Measurements from ENCODE around the gene ZNF473. TPM values are rescaled to one million over a fixed set of nuclear protein-coding genes. Genes with fewer than 3 reads are reported as not detected.
"Not testable (repeated sequence)": the region's sequence is repeated elsewhere in the genome, so short reads cannot be mapped to it uniquely, and the experiment has no call there.

Gene ZNF473
- total RNA-seq, 8 experiments from 2014 or later = 7.5 to 12.7 (median 8.9) TPM

DNA sequence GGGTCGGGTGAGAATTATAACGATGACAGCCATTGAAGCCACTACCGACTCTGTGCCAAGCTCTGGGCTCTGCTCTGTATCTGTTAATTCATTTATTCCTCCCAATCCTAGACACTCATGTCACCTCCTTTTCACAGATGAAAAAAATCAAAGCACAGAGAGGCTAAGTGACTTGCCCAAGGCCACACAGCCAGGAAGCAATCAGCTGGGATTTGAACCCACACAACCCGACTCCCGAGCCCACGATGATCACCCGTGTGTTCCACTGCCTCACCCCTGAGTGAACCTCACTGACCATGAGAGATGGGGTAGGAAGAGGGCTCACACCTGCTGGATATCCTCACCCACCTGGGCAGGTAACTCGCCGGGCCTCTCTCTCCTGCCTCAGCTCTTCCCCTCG, 40.1 kb downstream of the ZNF473 start:
- Histone ChIP-seq H3K27ac (no peak overlapping the region), H3K4me1 (replicated peaks in 1 of 2) (no peaks in the 10 kb centered on the region), H3K4me3 (no peak overlapping the region)
- in situ Hi-C loops (cut with MboI; ENCODE audit: low pct_unique_long_range_greater_than_20kb in 2 of 9, low sequenced_read_pairs in 9 of 9, unreplicated experiment in 9 of 9) = no loop called here
- WGBS, 10 experiments = 73 to 80% methylated on average over 2 to 4 of the region's 10 CpGs; no CpG with 5 or more reads in 8 of the 10 experiments
- no peak for ATAC-seq (replicated peaks in 6 of 8)

DNA sequence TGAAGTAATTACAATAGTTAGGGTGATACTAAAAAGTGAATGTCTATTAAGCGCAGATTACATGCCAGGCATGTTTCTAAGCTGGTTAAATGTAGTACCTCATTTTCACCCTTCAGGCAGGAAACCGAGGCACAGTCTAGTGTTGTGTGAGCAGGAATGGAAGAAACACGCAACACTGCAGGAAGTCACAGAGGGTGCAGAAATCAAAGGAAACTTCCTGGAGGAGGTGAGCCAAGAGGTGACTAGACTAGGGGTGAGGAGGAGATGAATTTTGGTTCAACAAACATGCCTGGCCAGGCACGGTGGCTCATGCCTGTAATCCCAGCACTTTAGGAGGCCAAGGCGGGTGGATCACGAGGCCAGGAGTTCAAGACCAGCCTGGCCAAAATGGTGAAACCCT, 41.8 kb downstream of the ZNF473 start:
- 32 to 83% (median 65%) methylated on average over 1 to 6 of the region's 6 CpGs; no CpG with 5 or more reads in 2 of the 10 experiments for WGBS, 10 experiments
- ATAC-seq (replicated peaks in 6 of 8) = no peak
- in situ Hi-C loops (cut with MboI; ENCODE audit: low pct_unique_long_range_greater_than_20kb in 2 of 9, low sequenced_read_pairs in 9 of 9, unreplicated experiment in 9 of 9) = no loop called here
- H3K4me1 ChIP-seq (replicated peaks in 1 of 2) = no peaks in the 10 kb centered on the region
- no peak overlapping the region for H3K27ac ChIP-seq
- no peak overlapping the region for H3K4me3 ChIP-seq

DNA sequence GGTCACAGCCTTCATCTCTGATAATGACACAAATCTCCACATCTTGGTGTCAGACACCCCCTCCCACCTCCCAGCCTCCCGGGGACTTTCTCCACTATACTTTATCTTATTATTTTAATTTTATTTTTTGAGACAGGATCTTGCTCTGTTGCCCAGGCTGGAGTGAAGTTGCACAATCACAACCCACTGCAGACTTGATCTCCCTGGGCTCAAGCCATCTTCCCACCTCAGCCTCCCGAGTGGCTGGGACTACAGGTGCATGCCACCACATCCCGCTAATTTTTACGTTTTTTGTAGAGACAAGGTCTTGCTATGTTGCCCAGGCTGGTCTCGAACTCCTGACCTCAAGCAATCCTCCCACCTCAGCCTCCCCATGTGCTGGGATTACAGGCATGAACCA, 42.6 kb downstream of the ZNF473 start:
- in situ Hi-C loops (cut with MboI; ENCODE audit: low pct_unique_long_range_greater_than_20kb in 2 of 9, low sequenced_read_pairs in 9 of 9, unreplicated experiment in 9 of 9); ATAC-seq (replicated peaks in 6 of 8): not testable (repeated sequence)
- WGBS, 10 experiments = 21 to 60% (median 48%) methylated on average over 1 to 5 of the region's 5 CpGs; no CpG with 5 or more reads in 6 of the 10 experiments

DNA sequence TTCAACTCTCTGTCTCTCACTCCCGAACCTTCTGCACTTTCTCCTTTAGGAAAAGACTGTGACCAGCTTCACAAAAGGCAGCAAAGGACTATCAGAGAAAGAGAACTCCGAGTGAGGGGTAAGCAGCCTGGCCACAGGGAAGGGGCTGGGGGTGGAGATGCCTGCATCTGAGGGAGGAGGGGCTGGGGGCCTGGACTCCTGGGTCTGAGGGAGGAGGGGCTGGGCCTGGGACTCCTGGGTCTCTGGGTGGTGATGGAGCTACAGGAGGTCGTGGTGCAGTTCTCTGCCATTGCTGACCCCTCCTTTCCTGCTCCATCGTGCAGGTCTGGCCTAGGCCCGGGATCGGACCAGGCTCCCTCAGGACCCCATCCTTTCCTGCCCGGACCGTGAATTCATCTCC, 49.3 kb downstream of the ZNF473 start:
- no CpG with 5 or more reads among the region's 8 CpGs for WGBS, 10 experiments
- ATAC-seq (replicated peaks in 6 of 8); H3K27ac ChIP-seq; H3K4me3 ChIP-seq; H3K4me1 ChIP-seq (replicated peaks in 1 of 2); in situ Hi-C loops (cut with MboI; ENCODE audit: low pct_unique_long_range_greater_than_20kb in 2 of 9, low sequenced_read_pairs in 9 of 9, unreplicated experiment in 9 of 9): not testable (repeated sequence)

More for the DNA sequence above, 42.6 kb downstream of the ZNF473 start:
- H3K4me3 ChIP-seq; H3K27ac ChIP-seq; H3K4me1 ChIP-seq (replicated peaks in 1 of 2): not testable (repeated sequence)

DNA sequence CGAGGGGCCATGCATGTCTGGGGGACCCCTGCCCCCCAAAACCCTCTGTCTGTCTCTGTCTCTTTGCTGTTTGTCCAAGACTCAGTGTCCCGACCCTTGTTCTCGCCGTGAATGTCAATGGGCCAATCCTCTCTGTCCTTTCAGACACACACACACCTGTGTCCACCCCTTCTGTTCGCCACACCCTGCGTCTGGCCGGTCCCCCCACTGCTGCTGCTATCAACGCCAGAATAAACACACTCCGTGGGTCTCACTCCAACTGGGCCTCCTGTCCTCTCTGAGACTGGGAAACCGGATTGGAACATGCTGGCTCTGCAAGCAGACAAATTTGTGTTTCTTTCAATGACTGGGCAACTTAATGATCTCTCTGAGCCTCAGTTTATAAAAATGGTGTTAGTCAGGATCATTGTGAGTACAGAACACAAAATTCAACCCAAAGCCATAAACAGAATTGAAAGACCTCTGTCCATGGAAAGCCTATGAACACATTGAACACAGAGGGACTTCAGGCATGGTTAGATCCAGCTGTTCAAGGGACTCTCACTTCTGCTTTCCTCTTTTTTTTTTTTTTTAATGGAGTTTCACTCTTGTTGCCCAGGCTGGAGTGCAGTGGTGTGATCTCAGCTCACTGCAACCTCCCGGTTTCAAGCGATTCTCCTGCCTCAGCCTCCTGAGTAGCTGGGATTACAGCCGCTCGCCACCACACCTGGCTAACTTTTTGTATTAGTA, 50.0 kb downstream of the ZNF473 start:
- in situ Hi-C loops (cut with MboI; ENCODE audit: low pct_unique_long_range_greater_than_20kb in 2 of 9, low sequenced_read_pairs in 9 of 9, unreplicated experiment in 9 of 9); H3K4me3 ChIP-seq: not testable (repeated sequence)
- 80 to 92% (median 89%) methylated on average over 1 to 3 of the region's 14 CpGs; no CpG with 5 or more reads in 6 of the 10 experiments for WGBS, 10 experiments

DNA sequence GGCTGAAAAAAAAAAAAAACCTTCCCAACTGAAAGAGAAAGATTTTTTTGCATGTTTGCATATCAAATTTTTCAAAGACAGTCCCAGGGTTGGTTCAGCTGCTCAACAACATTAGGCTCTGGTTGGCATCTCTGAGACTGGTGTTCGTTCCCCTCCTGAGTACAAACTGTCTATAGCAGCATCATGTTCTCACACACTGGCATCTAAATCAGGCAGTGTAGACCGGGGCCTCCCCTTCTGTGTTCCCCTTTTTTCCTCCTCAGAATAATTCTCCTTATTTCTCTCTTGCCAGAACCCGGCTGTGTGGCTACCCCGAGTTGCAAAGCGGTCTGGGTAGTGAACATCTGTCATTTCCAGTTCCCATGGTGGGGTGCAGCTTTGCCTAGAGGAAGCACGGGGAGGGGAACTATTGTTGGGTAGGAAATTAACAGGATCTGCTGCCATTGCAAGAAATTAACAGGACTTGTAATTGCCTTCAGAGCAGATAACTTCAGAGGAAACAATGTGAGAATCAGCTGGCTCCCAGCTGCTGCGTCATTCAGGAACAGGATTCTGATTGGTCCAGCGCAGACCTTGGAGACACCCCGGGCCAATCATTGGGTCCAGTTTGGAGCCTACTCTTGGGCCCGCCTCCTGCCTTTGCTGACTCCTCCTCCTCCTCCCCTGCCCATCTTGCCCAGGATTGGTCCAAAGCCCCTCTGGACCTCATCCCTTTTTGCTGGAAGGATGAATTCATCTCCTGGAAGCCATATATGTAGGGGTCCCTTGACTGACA, 51.0 kb downstream of the ZNF473 start:
- H3K4me1 ChIP-seq (replicated peaks in 1 of 2); in situ Hi-C loops (cut with MboI; ENCODE audit: low pct_unique_long_range_greater_than_20kb in 2 of 9, low sequenced_read_pairs in 9 of 9, unreplicated experiment in 9 of 9); H3K27ac ChIP-seq; H3K4me3 ChIP-seq: not testable (repeated sequence)
- WGBS, 10 experiments = no CpG with 5 or more reads among the region's 10 CpGs
- ATAC-seq (replicated peaks in 6 of 8) = peak in 4 of 8 experiments; percentile 45 to 89 (median 81)

More for the DNA sequence above, 50.0 kb downstream of the ZNF473 start:
- not testable (repeated sequence) for H3K4me1 ChIP-seq (replicated peaks in 1 of 2); ATAC-seq (replicated peaks in 6 of 8); H3K27ac ChIP-seq

DNA sequence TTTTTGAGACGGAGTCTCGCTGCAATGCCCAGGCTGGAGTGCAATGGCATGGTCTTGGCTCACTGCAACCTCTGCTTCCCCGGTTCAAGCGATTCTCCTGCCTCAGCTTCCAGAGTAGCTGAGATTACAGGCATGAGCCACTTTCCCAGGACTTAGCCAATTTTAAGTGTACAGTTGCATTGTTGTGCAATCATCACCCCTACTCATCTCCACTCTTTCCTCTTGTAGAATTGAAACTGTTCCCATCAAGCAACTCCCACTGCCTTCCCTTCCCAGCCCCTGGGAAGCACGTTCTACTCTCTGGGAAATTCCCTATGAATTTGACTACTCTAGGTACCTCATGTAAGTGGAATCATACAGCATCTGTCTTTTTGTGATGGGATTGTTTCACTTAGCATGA, 53.2 kb downstream of the ZNF473 start:
- WGBS, 10 experiments = 10 to 100% methylated on average over 1 to 2 of the region's 5 CpGs; no CpG with 5 or more reads in 8 of the 10 experiments
- H3K27ac ChIP-seq; ATAC-seq (replicated peaks in 6 of 8); H3K4me3 ChIP-seq; in situ Hi-C loops (cut with MboI; ENCODE audit: low pct_unique_long_range_greater_than_20kb in 2 of 9, low sequenced_read_pairs in 9 of 9, unreplicated experiment in 9 of 9); H3K4me1 ChIP-seq (replicated peaks in 1 of 2): not testable (repeated sequence)

DNA sequence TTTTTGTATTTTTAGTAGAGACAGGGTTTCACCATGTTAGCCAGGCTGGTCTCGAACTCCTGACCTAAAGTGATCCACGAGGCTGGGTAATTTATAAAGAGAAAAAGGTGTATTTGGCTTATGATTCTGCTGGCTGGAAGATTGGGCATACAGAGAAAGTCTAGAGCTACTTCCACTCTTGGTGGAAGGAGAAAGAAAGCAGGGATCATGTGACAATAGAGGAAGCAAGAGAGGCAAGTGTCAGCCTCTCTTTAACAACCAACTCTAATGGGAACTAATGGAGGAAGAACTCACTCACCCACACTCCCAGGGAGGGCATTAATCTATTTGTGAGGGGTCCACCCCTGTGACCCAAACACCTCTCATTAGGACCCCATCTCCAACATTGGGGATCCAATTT, 58.6 kb downstream of the ZNF473 start:
- H3K4me1 ChIP-seq (replicated peaks in 1 of 2); H3K4me3 ChIP-seq; ATAC-seq (replicated peaks in 6 of 8); in situ Hi-C loops (cut with MboI; ENCODE audit: low pct_unique_long_range_greater_than_20kb in 2 of 9, low sequenced_read_pairs in 9 of 9, unreplicated experiment in 9 of 9); H3K27ac ChIP-seq: not testable (repeated sequence)
- WGBS, 10 experiments = 32 to 63% (median 40%) methylated on average over 1 to 2 of the region's 2 CpGs; no CpG with 5 or more reads in 5 of the 10 experiments

DNA sequence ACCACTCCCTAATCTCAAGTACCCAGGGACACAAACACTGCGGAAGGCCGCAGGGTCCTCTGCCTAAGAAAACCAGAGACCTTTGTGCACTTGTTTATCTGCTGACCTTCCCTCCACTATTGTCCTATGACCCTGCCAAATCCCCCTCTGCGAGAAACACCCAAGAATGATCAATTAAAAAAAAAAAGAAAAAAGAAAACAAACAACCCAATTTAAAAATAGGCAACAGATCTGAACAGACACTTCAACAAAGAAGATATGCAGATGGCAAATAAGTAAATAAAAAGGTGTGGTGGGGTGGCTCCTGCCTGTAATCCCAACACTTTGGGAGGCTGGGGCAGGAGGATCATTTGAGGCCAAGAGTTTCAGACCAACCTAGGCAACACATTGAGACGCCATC, 61.3 kb downstream of the ZNF473 start:
- H3K27ac ChIP-seq; ATAC-seq (replicated peaks in 6 of 8); H3K4me3 ChIP-seq; H3K4me1 ChIP-seq (replicated peaks in 1 of 2); in situ Hi-C loops (cut with MboI; ENCODE audit: low pct_unique_long_range_greater_than_20kb in 2 of 9, low sequenced_read_pairs in 9 of 9, unreplicated experiment in 9 of 9): not testable (repeated sequence)
- 23 to 86% (median 44%) methylated on average over 1 to 2 of the region's 4 CpGs; no CpG with 5 or more reads in 5 of the 10 experiments for WGBS, 10 experiments

DNA sequence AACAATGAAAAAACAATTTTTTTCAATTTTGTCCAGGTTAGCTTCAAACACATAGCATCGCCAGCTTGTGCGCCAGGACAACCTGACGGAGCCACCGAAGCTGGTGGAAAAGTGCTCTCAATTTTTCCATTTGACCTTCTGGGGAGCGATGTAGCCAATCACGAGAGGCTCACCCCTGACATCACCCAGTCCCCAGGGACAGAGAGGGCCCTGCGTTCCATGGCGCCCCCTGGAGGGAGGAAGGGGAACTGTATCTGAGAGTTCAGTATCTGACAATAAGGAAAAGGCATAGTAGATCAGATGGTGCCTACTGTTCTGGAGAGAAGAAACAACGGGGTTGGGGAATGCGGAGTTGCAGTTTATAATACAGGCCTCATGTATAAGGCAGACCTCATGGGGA, 64.9 kb downstream of the ZNF473 start:
- H3K4me3 ChIP-seq; H3K27ac ChIP-seq; H3K4me1 ChIP-seq (replicated peaks in 1 of 2); ATAC-seq (replicated peaks in 6 of 8); in situ Hi-C loops (cut with MboI; ENCODE audit: low pct_unique_long_range_greater_than_20kb in 2 of 9, low sequenced_read_pairs in 9 of 9, unreplicated experiment in 9 of 9): not testable (repeated sequence)
- 64 to 69% methylated on average over 7 of the region's 10 CpGs; no CpG with 5 or more reads in 8 of the 10 experiments for whole genome bisulfite sequencing, 10 experiments

DNA sequence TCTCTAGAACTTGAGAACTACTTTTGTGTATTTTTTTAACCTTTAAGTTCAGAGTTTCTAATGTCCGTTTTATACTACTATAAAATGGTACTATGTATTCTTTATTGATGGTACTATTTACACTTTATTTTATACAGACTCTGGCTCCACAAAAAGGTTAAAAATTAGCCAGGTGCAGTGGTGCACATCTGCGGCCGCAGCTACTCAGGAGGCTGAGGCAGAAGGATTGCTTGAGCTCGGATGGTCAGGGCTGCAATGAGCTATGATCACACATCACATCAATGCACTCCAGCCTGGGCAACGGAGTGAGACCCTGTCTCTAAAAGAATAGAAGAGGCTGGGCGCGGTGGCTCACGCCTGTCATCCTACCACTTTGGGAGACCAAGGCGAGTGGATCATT, 66.0 kb downstream of the ZNF473 start:
- in situ Hi-C loops (cut with MboI; ENCODE audit: low pct_unique_long_range_greater_than_20kb in 2 of 9, low sequenced_read_pairs in 9 of 9, unreplicated experiment in 9 of 9); H3K27ac ChIP-seq; ATAC-seq (replicated peaks in 6 of 8); H3K4me3 ChIP-seq; H3K4me1 ChIP-seq (replicated peaks in 1 of 2): not testable (repeated sequence)
- no CpG with 5 or more reads among the region's 9 CpGs for WGBS, 10 experiments

DNA sequence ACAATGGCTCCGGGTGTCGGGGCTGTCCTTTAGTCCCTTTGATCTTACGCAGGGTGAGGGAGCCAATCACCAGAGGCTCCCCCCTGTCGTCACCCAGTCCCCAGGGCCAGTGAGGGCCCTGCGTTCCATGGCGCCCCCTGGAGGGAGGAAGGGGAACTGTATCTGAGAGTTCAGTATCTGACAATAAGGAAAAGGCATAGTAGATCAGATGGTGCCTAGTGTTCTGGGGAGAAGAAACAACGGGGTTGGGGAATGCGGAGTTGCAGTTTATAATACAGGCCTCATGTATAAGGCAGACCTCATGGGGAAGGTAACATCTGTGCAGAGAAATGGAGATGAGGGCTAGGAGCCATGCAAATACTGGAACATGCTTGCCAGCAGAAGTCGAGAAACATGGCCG, 66.8 kb downstream of the ZNF473 start:
- in situ Hi-C loops (cut with MboI; ENCODE audit: low pct_unique_long_range_greater_than_20kb in 2 of 9, low sequenced_read_pairs in 9 of 9, unreplicated experiment in 9 of 9); ATAC-seq (replicated peaks in 6 of 8); H3K4me1 ChIP-seq (replicated peaks in 1 of 2); H3K4me3 ChIP-seq; H3K27ac ChIP-seq: not testable (repeated sequence)
- WGBS, 10 experiments = no CpG with 5 or more reads among the region's 10 CpGs

DNA sequence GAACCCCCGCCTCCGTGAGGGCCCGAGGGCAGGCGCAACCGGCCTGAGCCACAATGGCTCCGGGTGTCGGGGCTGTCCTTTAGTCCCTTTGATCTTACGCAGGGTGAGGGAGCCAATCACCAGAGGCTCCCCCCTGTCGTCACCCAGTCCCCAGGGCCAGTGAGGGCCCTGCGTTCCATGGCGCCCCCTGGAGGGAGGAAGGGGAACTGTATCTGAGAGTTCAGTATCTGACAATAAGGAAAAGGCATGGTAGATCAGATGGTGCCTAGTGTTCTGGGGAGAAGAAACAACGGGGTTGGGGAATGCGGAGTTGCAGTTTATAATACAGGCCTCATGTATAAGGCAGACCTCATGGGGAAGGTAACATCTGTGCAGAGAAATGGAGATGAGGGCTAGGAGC, 72.1 kb downstream of the ZNF473 start:
- ATAC-seq (replicated peaks in 6 of 8); in situ Hi-C loops (cut with MboI; ENCODE audit: low pct_unique_long_range_greater_than_20kb in 2 of 9, low sequenced_read_pairs in 9 of 9, unreplicated experiment in 9 of 9); H3K4me3 ChIP-seq; H3K4me1 ChIP-seq (replicated peaks in 1 of 2); H3K27ac ChIP-seq: not testable (repeated sequence)
- WGBS, 10 experiments = no CpG with 5 or more reads among the region's 13 CpGs
